Upper lobe of right lung (tissue), 1 donor: ENCODE data around the gene TRAPPC10. TPM values are rescaled to one million over a fixed set of nuclear protein-coding genes. Genes with fewer than 3 reads are reported as not detected.
A peak's percentile ranks its signal among the peaks of the same experiment; 100 is the strongest.

Experiments
- ATAC-seq: fragments of 200-7000 bp; cut with Tn5 transposase; one replicate; pipeline ENCODE4 v1.9.1; 2020; ENCODE audit warnings: mild to moderate bottlenecking, moderate library complexity
- DNase-seq: peaks from one replicate; pipeline ENCODE4 v3.0.0-alpha.2; 2020
- H3K27ac ChIP-seq: fragments of 200-600 bp; one replicate; pipeline ENCODE4 v1.8.0; 2022
- H3K27me3 ChIP-seq: fragments of 200-600 bp; one replicate; pipeline ENCODE4 v1.8.0; 2022; ENCODE audit warnings: mild to moderate bottlenecking
- H3K36me3 ChIP-seq: fragments of 200-600 bp; one replicate; pipeline ENCODE4 v1.8.0; 2022
- H3K4me1 ChIP-seq: fragments of 200-600 bp; one replicate; pipeline ENCODE4 v1.8.0; 2022
- H3K4me3 ChIP-seq: fragments of 200-600 bp; one replicate; pipeline ENCODE4 v1.8.0; 2022; ENCODE audit warnings: mild to moderate bottlenecking
- H3K9me3 ChIP-seq: fragments of 200-600 bp; one replicate; pipeline ENCODE4 v1.8.0; 2022
- intact Hi-C: fragments of 100-400 bp; cut with DNase I; formaldehyde crosslinking; loops from one replicate; pipeline ENCODE4 v1.11.0; 2022
- total RNA-seq: library from RNA; stranded (reverse); fragmentation: NEBNext Ultra II Directional; extraction: Animal tissue kit (Norgen Biotek cat#: 25700); gene quantifications from one replicate; pipeline ENCODE4 v1.2.1, GENCODE V29; 2021
- TF ChIP-seq, protein P1 (sequence below): fragments of 200-600 bp; IDR thresholded peaks from one replicate; pipeline ENCODE4 v1.8.0; 2022; ENCODE audit warnings: antibody characterized with exemption
- donor health status: DM: no; HTN: yes; CAD: no; lungs with severe emphysema.

TRAPPC10 gene
- total RNA-seq, 1 donor from 2014 or later = 42.6 TPM

GRCh38 chr21:43973634-43973955 lies 38.5 kb upstream of the TRAPPC10 start:
- Histone ChIP-seq H3K27ac (no peak overlapping the region), H3K4me3 (no peak overlapping the region), H3K36me3 (peaks cover 58% of the 10 kb centered on the region), H3K4me1 (peaks cover 14% of the 10 kb centered on the region), H3K9me3 (no peaks in the 10 kb centered on the region), H3K27me3 (no peaks in the 10 kb centered on the region)
- ATAC-seq = no peak
- intact Hi-C loops = no loop called here
- TF ChIP-seq, protein P1, sequence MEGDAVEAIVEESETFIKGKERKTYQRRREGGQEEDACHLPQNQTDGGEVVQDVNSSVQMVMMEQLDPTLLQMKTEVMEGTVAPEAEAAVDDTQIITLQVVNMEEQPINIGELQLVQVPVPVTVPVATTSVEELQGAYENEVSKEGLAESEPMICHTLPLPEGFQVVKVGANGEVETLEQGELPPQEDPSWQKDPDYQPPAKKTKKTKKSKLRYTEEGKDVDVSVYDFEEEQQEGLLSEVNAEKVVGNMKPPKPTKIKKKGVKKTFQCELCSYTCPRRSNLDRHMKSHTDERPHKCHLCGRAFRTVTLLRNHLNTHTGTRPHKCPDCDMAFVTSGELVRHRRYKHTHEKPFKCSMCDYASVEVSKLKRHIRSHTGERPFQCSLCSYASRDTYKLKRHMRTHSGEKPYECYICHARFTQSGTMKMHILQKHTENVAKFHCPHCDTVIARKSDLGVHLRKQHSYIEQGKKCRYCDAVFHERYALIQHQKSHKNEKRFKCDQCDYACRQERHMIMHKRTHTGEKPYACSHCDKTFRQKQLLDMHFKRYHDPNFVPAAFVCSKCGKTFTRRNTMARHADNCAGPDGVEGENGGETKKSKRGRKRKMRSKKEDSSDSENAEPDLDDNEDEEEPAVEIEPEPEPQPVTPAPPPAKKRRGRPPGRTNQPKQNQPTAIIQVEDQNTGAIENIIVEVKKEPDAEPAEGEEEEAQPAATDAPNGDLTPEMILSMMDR = no peak
- DNase-seq = no peak

GRCh38 chr21:43974791-43975468 lies 37.2 kb upstream of the TRAPPC10 start:
- Histone ChIP-seq H3K9me3 (no peaks in the 10 kb centered on the region), H3K36me3 (peaks cover 51% of the 10 kb centered on the region), H3K27me3 (no peaks in the 10 kb centered on the region), H3K4me3 (no peak overlapping the region), H3K27ac (no peak overlapping the region), H3K4me1 (peaks cover 14% of the 10 kb centered on the region)
- TF ChIP-seq, protein P1 = no peak
- intact Hi-C loops = loop anchor here (5.0 kb wide), 1 partner anchor 163 kb away; no protein-coding TSS in a partner anchor
- no peak for DNase-seq
- ATAC-seq = peak; percentile 19

DNA sequence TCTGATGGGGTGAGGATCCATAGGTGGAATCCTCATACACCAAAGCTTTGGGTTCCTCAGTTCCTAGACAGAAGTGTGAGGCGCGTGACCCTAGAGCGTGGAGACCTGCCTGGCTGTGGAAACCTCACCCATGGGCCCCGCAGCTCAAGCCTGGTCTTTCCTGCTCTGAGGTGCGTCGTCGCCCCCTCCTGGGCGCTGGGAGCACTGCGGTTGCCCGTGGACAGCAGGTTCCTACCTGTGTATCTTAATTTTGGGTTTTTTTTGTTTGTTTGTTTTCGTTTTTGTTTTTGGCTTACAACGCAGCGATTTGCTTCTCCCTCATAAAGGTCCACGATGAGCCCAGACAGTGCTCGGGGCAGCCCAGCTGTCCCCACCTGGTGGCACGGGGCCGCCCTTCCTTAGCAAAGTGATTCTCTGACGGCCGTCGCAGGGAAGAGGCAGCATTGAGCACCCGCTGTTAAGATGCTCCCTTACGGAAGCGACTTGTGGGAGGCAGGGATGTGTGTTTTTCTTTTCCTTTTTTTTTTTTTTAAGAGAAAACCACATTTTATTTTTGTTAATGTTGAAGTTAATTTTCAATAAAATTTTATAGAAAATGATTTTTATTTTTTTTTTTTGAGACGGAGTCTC lies 36.5 kb upstream of the TRAPPC10 start:
- no peak overlapping the region for H3K4me3 ChIP-seq
- peaks cover 44% of the 10 kb centered on the region for H3K36me3 ChIP-seq
- ATAC-seq (peak; percentile 87), DNase-seq (peak; percentile 89)
- TF ChIP-seq, protein P1 = peak; percentile 89
- no peak overlapping the region for H3K27ac ChIP-seq
- no peaks in the 10 kb centered on the region for H3K27me3 ChIP-seq
- intact Hi-C loops = loop anchor here (5.0 kb wide), 1 partner anchor 163 kb away; no protein-coding TSS in a partner anchor
- H3K9me3 ChIP-seq = no peaks in the 10 kb centered on the region
- H3K4me1 ChIP-seq = peaks cover 14% of the 10 kb centered on the region

DNA sequence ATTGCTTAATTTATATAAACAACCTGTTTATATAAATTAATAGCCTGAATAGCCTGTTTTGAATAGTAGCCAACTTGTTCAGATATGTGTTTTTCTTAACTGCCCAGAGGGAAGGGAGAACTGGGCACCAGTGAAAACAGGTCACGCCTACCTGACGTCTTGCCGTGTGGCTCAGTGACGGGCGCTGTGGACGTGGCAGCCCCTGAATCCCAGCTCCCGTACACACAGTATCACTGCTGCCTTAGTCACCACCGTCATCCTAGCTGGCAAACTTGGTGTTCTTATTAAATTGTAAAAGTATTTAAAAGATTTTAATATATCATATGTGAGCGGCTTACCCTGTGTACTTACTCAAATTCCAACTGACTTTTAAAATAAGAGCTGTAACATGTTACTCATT lies 35.4 kb upstream of the TRAPPC10 start:
- ATAC-seq = no peak
- intact Hi-C loops = loop anchor here (5.0 kb wide), 1 partner anchor 164 kb away; no protein-coding TSS in a partner anchor
- peaks cover 14% of the 10 kb centered on the region for H3K4me1 ChIP-seq
- no peak overlapping the region for H3K4me3 ChIP-seq
- TF ChIP-seq, protein P1 = no peak
- H3K9me3 ChIP-seq = no peaks in the 10 kb centered on the region
- peaks cover 44% of the 10 kb centered on the region for H3K36me3 ChIP-seq
- no peak for DNase-seq
- H3K27ac ChIP-seq = no peak overlapping the region
- H3K27me3 ChIP-seq = no peaks in the 10 kb centered on the region

DNA sequence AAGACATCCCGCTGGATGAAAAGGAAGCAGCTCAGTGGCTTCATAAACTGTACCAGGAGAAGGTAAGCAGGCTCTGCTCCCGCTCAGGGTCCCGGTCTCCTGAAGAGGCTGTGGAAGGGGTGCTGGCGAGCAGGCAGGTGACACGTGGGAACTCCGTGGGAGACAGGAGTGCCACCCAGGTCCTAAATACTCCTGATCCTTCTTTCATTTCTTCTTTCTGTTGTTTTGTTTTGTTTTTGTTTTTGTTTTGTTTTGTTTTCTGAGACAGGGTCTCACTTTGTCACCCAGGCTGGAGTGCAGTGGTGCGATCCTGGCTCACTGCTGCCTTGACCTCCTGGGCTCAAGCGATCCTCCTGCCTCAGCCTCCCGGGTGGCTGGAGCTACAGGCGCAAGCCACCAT lies 34.0 kb upstream of the TRAPPC10 start:
- Histone ChIP-seq H3K4me3 (no peak overlapping the region), H3K4me1 (peaks cover 6% of the 10 kb centered on the region), H3K27ac (no peak overlapping the region), H3K27me3 (no peaks in the 10 kb centered on the region), H3K36me3 (peaks cover 47% of the 10 kb centered on the region), H3K9me3 (no peaks in the 10 kb centered on the region)
- intact Hi-C loops = loop anchor here (5.0 kb wide), 1 partner anchor 166 kb away; no protein-coding TSS in a partner anchor
- ATAC-seq (no peak), DNase-seq (no peak)
- TF ChIP-seq, protein P1 = no peak
